ENCODE measurements around the gene ZRANB3.
"Not testable (repeated sequence)": the region's sequence is repeated elsewhere in the genome, so short reads cannot be mapped to it uniquely, and the experiment has no call there.

The ZRANB3 gene

DNA sequence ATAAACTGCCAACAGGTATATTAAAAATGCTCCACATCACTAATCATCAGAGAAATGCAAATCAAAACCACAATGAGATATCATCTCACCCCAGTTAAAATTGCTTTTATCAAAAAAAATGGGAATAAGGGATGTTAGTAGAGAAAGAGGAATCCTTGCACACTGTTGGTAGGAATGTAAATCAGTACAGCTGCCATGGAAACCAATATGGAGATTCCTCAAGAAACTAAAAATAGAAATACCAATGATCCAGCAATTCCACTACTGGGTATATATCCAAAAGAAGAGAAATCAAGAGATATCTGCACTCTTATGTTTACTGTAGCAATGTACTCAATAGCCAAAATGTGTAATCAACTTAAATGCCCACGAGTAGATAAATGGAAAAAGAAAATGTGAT, 40.6 kb downstream of the ZRANB3 start:
- no peak for DNase-seq

DNA sequence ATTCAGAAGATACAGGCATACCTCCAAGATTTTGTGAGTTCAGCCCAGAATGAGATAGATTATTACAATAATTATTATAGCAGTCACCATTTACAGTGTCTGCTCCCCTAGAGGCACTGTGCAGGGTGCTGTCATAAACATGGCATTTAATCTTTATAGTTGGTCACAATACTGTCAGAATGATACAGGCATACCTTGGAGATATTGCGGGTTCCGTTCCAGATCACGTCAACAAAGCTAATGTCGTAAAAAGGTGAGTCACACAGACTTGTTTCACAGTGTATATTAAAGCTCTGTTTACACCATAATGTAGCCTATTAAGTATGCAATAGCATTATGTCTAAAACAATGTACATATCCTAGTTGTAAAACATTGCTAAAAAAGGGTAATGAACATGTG, 45.6 kb downstream of the ZRANB3 start:
- DNase-seq = no peak

DNA sequence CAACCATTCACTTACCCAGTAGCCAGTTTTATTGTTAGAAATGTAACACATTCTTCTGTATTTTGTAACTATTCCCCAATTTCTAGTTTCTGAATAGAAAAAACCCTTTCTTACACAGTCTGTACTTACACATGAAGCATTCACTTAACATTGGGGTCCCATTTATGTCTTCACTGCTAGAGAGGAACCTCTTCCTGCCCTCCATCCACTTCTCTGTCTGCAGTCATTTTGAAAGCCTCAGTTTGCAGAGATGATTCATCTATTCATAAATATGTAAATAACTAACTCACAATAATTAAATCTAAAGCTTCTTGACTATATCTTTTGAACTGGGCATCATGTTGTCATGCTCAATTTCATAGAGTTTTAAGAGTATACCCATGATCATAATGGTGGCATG, 55.9 kb downstream of the ZRANB3 start:
- DNase-seq = no peak

DNA sequence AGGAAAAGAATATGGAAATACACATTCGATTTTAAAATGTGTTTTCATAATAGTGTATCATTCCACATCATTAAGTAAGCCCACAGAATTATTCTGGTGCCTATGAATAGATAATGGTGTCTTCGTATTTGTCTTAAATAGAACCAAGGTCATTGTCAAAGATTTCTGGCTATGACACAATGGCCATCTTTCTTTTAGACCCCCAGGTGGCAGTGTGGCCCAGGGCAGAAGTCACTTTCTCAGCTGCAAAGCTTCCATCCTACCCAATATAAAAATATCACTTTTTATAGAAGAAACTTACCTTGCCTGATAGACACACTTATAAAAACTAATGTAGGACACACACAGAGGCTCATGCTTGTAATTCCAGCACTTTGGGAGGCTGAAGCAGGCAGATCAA, 57.5 kb downstream of the ZRANB3 start:
- DNase-seq = no peak

DNA sequence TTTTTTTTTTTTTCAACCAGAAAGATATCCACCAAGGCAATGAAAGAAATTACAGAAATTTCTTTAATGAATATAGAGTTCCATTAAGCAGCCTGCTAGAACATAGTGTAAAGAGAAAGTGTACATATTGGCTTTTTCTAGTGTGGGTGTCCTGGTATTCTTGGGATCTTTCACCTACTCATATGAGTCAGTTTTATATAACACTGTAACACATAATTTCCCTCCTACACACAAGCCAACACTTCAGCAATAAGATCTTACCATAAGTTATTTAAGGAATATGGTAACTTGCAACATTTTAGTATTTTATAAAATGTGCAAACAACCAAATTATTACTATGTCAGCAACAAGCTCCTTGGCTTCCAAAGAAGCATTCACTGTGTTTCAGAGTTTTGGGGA, 59.9 kb downstream of the ZRANB3 start:
- no peak for DNase-seq

DNA sequence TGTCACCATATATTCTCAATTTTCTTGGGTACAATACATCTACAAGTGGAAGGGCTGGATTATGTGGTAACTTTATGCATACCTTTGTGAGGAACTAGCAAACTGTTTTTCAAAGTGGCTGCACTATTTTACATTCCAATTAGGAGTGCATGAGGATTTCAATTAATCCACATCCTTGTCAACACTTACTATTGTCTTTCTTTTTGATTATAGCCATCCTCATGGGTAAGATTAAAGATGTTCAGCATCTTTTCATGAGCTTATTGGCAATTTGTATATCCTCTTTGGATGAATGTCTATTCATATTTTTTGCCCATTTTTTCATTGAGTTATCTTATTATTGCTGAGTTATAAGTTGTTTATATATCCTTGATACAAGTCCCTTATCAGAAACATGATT, 73.7 kb downstream of the ZRANB3 start:
- no peak for DNase-seq

DNA sequence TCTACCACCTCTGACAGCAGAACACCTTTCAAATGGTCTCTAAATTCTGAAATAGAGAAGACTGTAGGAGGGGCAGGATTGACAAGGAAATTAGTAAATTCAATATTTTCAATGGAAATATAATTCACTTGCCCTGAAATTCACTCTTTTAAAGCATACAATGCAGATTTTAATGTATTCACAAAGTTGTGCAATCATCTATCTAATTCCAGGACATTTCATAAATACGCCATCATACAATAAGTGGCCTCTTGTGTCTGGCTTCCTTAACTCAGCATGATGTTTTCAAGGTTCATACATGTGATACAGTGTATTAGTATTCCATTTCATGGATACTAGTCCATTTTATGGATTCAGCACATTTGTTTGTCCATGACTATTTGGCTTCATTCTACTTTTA, 74.2 kb downstream of the ZRANB3 start:
- no peak for DNase-seq

DNA sequence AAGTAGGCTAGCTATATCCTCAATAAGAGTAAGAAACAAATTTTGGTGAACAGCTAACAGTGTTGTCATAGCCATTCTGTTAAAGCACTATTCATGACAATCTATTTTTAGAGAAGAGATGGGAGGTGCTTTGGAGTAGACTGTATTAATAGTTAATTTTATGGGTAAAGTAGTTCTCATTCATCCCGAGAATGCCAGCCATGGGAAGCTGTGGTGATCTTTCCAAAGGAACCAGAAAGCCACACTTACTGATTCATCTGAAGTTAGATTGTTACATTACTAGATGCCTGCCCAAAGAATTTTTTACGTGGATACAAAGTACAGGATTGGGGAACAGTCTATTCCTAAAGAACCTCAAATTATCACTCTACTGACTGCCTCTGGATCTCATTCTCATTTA, 74.6 kb downstream of the ZRANB3 start:
- DNase-seq = no peak

DNA sequence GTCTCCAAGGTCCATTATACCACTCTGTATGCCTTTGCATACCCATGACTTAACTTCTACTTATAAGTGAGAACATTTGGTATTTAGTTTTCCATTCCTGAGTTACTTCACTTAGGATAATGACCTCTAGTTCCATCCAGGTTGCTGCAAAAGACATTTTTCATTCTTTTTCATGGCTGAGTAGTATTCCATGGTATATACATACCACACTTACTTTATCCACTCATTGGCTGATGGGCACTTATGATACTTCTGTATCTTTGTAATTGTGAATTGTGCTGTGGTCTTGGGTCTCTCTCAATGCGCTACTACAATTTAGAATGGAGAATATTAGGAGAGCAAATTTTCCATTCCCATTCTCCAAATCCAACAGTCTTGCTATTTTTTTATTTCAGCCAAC, 76.4 kb downstream of the ZRANB3 start:
- DNase-seq = no peak

DNA sequence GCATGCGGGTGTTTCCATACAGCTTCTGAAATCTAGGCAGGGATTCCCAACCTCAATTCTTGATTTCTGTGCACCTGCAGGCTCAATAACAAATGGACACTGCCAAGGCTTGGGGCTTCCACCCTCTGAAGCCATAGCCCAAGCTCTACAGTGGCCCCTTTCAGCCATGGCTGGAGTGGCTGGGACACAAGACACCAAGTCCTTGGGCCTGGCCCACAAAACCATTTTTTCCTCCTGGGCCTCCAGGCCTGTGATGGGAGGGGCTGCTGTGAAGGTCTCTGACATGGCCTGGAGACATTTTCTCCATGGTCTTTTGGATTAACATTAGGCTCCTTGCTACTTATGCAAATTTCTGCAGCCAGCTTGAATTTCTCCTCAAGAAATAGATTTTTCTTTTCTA, 78.0 kb downstream of the ZRANB3 start:
- DNase-seq = not testable (repeated sequence)

DNA sequence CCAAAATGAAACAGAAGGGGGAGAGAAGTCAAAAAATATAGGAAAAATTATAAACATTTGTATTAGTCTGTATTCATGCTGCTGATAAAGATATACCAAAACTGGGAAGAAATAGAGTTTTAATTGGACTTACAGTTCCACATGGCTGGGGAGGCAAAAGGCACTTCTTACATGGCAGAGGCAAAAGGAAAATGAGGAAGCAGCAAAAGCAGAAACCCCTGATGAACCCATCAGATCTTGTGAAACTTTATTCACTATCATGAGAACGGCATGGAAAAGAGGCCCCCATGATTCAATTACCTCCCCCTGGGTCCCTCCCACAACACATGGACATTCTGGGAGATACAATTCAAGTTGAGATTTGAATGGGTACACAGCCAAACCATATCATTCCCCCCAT, 79.1 kb downstream of the ZRANB3 start:
- no peak for DNase-seq

DNA sequence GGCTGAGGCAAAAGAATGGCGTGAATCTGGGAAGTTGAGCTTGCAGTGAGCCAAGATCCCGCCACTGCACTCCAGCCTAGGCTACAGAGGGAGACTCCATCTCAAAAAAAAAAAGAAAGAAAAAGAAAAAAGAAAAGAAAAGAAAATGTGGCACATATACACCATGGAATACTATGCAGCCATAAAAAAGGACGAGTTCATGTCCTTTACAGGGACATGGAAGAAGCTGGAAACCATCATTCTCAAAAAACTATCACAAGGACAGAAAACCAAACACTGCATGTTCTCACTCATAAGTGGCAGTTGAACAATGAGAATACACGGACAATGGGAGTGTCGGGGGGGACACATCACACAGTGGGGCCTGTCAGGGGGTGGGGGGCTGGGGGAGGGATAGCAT, 88.0 kb downstream of the ZRANB3 start:
- DNase-seq = not testable (repeated sequence)

DNA sequence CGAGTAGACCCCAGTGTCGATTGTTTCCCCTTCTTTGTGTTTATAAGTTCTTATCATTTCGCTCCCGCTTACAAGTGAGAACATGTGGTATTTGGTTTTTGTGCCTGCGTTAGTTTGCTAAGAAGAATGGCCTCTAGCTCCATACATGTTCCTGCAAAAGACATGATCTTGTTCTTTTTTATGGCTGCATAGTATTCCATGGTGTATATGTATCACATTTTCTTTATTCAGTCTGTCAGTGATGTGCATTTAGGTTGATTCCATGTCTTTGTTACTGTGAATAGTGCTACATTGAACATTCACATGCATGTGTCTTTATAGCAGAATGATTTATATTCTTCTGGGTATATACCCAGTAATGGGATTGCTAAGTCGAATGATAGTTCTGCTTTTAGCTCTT, 95.9 kb downstream of the ZRANB3 start:
- not testable (repeated sequence) for DNase-seq

DNA sequence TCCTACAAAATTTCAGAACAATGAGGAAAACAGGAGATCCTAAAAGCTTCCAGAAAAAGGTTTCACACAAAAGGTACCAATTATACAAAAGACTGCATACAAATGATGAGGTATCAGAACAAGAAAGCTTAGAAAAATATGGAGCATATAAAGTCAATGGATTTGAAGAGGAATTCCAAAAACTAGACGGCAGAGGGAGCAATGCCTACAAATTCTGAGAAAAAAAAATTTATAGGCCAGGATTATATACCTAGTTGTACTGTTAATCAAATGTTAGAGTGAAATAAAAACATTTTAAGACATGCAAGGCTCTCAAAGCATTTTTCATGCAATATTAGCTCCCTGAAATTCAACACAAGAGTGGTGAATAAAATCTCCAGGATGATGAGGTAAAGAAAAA, 106.2 kb downstream of the ZRANB3 start:
- no peak for DNase-seq

DNA sequence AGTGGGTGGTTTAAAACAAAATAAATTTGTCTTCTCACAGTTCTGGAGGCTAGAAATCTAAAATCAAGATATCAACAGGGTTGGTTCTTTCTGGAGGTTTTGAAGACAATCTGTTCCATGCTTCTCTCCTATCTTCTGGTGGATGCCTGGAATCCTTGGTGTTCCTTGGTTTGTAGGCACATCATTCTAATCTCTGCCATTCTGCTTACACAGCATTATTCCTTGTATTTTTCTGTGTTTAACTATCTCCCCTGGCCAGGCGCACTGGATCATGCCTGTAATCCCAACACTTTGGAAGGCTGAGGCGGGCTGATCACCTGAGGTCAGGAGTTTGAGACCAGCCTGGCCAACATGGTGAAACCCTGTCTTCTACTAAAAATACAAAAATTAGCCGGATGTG, 108.1 kb downstream of the ZRANB3 start:
- DNase-seq = no peak

DNA sequence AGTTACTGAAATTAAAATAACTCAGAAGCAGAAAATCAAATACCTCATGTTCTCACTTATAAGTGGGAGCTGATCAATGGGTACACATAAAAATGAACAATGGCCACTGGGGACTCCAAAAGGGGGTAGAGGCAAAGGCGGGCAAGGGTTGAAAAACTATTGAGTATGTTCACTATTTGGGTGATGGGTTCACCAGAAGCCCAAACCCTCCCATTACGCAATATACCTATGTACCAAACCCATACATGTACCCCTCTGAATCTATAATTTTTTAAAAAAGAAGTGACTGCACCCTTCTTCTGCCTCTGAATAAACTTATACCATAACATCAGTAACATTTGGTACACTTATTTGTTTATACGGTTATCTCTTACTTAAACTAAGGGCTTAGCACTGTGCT, 119.4 kb downstream of the ZRANB3 start:
- no peak for DNase-seq

DNA sequence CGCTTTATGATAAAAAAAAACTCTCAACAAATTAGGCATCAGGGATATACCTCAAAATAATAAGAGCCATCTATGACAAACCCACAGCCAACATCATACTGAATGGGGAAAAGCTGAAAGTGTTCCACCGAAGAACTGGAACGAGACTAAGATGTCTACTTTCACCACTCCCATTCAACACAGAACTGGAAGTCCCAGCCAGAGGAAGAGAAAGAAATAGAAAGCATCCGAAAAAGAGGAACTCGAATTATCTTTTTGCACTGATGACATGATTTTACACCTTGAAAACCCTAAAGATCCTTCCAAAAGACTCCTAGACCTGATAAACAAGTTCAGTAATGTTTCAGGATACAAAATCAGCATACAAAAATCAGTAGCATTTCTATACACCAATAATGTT, 121.6 kb downstream of the ZRANB3 start:
- no peak for DNase-seq

DNA sequence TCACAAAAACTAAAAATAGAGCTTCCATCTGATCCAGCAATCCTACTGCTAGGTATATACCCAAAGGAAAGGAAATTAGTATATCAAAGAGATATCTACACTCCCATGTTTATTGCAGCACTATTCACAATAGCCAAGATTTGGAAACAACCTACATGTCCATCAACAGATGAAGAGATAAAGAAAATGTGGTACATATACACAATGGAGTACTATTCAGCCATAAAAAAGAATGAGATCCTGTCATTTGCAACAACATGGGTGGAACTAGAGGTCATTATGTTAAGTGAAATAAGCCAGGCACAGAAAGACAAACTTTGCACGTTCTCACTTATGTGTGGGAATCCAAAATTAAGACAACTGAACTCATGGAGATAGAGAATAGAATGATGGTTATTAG, 134.8 kb downstream of the ZRANB3 start:
- DNase-seq = not testable (repeated sequence)

DNA sequence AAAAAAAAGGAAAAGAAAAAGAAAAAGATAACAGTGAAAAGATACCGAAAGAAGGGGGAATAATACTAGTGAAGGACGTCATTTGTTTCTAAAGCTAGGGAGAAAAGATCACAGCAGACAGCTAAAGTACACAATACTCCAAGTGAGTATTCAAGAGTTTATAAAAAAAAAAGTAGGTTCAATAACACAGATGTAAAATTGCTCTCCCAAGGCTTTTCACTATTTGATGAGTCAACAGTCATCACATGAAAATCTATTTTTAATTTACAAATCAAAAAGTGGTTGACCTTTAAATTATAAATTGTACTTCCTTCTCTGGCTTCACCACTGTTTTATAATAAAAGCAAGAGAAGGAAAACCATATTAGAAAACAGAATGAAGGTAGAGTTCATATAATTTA, 144.0 kb downstream of the ZRANB3 start:
- DNase-seq = no peak

DNA sequence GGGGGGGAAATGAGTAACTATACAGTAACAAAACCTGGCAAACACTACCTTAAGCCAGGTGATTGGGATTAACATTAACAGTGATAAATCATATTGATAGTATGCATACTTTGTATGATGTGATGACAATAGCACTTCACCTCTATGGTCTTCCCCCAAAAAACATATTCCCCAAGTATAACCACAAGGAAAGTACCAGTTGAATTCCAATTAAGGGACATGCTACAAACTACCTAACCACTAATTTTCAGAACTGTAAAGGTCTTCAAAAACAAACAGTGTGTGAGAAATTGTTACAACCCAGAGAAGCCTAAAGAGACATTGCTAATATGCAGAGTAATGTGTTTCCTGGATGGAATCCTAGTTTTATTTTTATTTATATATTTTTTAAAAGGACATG, 152.4 kb downstream of the ZRANB3 start:
- no peak for DNase-seq

DNA sequence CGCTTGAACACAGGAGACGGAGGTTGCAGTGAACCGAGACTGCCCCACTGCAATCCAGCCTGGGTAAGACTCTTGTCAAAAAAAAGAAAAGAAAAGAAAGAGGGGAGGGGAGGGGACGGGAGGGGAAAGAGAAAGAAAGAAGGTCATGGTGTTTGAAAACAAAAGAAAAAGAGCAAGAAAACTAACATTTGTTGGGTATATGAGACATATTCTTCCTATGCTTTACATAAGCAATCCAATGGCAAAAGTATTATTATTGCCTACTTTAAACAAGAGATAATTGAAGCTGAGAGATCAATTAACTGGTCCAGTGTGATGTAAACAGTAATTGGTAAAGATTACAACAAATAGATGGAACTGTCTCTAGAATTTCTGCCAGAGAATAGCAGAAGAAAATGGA, 157.3 kb downstream of the ZRANB3 start:
- DNase-seq = no peak

DNA sequence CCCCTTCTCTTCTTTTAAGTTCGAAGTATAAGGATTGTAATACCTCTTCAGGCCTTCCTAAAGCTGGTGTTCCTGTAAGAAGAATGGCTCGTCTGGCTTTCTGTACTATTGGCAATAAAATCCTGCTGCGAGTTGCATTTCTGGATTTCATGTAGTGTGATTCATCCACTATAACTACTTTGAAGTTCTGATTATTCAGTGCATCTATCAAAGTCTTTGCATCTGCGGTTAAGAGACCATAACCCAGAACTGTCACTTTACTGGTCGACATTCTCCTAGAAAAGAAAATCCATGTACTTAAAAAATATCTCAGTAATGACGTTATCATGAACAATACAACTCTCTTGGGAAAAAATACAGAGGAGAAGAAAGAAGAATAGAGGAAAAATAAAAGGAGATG, 181.1 kb downstream of the ZRANB3 start:
- no peak for DNase-seq

DNA sequence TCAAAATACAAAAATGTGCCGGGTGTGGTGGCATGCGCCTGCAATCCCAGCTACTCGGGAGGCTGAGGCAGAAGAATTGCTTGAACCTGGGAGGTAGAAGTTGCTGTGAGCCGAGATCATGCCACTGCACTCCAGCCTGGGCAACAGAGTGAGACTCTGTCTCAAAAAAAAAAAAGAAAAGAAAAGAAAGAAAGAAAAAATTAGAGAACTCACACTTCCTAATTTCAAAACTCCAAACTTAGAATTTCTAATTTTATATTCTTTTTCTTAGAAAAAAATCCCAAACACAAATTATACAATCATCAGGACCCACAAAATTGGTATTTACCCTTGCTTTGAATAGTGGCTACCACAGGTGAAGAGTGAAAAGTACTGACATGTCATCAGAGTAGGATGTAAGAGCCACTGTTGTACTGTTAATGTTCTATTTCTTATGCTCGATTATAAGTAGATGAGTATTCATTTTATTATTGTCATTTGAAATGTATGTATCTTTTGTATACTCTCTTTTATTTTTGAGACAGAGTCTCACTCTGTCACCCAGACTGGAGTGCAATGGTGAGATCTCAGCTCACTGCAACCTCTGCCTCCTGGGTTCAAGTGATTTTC, 182.8 kb downstream of the ZRANB3 start:
- not testable (repeated sequence) for DNase-seq

DNA sequence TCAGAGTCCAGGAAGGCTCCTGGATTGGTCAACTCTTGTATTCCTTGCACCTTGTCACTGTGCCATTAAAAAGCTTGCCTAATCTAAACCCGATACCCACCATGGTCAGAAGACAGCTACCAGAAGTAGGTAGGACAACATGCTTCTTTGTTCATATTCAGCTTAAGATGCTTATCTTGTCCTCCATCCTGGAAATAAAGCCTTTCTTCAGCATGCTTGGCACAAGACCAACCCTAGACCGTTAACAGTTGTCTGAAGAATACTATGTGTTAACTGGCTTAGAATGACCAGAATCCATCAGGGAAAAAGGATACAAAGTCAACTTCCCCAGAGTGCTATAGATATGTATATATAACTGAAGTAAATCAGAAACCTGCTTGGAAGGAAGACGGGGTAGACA, 193.9 kb downstream of the ZRANB3 start:
- peak in 1 of 56 donors; percentile 6 for DNase-seq

Measured in amygdala (tissue), 56 donors.